SK-N-DZ (cell line): Measurements from ENCODE around the gene BAG3.
A peak's percentile ranks its signal among the peaks of the same experiment; 100 is the strongest.
"Not testable (repeated sequence)": the region's sequence is repeated elsewhere in the genome, so short reads cannot be mapped to it uniquely, and the experiment has no call there.

Source experiments
- DNase-seq: peaks from one replicate; pipeline ENCODE4 v3.0.0-alpha.2; 2015; ENCODE audit warnings: low spot score

BAG3 gene

DNA sequence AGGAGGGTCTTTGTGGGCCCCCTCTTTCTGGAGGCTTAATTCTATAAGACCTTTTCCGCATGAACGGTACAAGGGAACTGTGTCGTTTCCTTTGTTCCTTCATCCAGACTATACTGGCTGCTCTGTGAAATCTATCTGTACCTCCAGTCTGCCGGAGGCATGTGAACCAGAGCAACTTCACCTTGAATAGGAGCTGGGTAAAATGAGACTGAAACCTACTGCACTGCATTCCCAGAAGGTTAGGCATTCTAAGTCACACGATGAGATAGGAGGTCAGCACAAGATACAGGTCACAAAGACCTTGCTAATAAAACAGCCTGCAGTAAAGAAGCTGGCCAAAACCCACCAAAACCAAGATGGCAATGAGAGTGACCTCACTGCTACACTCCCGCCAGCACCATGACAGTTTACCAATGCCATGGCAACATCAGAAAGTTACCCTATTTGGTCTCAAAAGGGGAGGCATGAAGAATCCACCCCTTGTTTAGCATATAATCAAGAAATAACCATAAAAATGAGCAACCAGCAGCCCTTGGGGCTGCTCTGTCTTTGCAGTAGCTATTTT, 37.9 kb downstream of the BAG3 start:
- no peak for DNase-seq

DNA sequence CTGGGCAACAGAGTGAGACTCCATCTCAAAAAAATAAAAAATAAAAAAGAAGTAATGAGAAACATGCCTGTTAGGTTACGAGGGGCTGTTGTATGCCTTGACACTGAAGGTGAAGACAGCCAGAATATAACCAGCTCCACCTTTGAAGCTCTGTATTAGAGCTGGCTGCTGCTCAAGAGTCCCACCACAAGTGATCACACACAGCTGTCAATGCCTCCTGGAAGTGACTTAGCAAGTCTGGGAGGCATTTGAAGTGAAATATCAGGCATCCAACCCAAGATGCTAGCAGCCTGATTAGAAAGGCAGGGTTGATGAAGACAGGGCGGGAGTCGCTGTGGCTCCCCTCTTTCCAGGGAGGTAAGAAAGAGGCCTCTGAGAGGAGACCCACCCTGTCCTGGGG, 40.5 kb downstream of the BAG3 start:
- no peak for DNase-seq

DNA sequence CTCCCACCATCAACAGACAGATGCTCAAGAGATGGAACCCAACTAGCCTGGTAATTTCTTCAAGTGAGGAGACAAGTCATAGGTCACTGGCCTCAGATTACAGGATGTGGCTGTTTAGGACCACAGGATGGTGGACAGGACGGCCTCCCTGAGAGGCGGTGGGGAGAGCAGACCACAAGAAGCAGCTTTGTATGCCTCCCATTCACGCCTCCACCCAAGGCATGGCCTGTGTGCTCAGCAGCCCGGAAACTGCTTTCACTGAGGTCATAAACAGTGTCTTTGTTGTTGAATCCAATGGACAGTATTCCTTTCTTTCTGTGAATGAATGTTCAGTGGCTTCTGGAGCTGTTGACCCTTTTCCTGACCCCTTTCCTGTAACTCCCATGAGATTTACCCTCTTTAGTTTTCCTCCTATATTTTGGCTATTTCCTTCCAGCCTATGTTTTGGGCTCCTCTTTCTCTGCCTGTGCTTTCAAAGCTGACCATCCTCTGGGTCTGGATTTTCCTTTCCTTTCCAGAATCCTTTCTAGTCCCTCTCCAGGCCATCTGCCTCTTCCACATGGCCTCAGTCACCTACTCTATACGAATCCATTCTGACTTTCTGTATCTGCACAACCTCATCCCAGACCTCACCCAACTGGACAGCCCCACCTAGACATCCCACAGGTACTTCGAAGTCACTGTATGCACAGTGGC, 42.2 kb downstream of the BAG3 start:
- DNase-seq, result no peak

DNA sequence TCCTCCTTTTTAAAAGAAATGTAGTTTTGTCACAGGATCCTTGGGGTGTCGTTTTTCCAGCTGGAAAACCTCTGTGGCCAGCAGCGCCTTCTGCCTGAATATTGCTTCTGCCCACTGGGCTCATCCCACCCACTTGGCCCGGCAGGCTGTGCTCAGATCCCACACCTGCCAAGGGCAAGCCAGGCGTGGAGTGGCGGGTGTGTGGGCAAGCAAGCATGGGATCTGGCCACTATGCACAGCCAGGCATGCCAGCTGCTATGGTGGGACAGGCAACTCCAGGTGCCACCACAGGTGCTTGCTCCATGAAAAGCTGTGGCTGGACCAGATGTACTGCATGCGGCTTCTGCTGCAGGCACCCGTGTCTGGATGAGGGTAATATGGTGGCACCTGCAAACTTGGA, 43.4 kb downstream of the BAG3 start:
- no peak for DNase-seq

DNA sequence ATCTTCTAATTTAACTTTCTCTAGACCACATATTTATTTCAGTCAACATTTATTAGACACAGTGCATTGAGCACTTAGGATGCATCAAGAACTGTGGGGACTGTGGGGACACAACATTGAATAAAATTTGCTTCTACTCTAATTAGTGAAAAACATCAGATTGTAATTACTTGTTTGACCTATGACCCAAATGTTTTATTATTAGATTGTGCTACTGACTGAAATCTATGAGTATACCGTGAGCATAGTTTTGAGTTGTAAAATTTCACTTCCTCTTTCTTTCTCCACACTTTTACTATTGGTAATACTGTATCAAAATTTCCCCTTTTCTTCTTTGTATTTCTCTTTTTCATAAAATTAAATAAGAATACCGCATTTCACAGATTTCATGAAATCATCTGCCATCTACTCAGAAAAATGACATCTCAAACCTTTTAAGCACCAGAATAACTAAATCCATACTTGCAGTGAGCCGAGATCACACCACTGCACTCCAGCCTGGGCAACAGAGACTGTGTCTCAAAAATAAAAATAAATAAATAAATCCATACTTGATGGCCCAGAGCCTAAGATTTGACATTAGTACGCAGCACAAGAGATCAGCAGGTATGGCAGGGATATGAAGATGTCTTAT, 49.3 kb downstream of the BAG3 start:
- DNase-seq, result no peak

DNA sequence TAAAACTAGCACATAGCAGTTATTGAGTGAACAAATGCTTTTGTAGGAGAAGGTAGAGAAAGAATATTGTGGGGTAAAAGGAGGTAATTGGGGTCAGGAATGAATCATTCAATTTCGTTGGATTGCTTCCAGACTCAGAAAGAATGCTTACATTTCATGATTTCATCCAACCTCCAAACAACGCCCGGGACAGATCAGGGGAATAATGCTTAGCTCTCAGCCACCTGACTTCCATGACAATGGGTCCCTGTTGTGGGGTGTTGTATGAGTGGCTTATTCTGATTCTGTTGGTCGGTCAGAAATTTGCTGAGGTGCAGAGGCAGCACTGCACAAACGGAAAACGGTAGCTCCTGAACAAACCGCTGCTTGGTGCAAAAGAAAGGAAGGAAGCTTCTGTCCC, 50.7 kb downstream of the BAG3 start:
- no peak for DNase-seq

DNA sequence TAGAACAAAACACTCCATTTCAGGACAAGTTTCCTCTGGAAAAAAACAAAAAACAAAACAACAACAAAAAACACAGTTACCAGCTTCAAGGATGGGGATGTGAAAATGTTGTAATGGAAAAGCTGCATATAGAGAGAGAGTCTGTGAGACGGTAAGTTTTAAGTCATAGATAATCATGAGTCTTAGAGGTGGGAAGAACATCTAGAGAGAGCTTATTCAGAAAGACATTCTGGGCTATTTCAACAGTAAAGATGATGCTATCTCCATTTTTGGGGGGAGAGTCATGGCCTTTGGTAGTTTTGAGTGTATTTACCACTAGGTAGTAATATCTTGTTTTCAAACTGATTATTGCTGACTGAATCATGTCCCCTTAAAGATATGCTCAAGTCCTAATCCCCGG, 51.4 kb downstream of the BAG3 start:
- no peak for DNase-seq

DNA sequence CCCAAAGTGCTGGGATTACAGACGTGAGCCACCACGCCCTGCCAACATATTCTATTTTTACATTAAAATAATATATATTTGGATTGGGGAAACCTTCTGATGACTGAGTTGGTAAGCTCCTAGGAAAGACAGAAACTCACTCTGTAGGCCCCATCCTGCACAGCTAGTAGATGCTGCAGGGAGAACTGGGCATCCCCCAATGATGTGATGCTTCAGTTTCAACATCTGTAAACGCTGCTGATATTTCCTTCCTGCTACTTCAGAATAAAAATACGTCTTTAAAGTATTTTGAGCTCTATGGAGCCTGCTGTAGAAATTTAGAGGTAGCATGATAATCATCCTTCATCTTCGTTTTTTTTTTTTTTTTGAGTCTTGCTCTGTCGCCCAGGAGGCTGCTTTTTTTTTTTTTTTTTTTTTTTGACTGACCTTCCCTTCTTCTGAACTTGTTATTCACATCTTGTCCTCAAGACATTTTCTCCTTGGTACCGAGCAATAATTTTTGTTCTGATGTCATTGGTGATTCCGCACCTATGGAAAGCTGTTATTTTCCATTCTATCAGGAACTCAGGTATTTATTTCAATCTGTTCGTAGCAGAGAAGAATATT, 52.8 kb downstream of the BAG3 start:
- no peak for DNase-seq

DNA sequence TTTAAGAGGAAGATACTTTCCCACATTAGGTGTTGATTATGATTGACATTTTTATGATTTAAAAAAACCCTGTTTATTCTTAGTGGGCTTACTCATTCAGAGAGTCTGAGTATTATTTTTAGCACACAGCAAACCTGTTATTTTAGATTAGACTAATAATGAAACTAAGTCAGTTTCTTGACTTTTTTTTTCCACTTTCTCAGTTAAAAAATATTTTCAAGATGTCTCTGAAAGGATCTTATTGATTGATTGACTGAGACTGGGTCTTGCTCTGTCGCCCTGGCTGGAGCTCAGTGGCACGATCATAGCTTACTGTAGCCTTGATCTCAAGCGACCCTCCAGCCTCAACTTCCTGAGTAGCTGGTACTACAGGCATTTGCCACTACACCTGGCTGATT, 54.3 kb downstream of the BAG3 start:
- no peak for DNase-seq

DNA sequence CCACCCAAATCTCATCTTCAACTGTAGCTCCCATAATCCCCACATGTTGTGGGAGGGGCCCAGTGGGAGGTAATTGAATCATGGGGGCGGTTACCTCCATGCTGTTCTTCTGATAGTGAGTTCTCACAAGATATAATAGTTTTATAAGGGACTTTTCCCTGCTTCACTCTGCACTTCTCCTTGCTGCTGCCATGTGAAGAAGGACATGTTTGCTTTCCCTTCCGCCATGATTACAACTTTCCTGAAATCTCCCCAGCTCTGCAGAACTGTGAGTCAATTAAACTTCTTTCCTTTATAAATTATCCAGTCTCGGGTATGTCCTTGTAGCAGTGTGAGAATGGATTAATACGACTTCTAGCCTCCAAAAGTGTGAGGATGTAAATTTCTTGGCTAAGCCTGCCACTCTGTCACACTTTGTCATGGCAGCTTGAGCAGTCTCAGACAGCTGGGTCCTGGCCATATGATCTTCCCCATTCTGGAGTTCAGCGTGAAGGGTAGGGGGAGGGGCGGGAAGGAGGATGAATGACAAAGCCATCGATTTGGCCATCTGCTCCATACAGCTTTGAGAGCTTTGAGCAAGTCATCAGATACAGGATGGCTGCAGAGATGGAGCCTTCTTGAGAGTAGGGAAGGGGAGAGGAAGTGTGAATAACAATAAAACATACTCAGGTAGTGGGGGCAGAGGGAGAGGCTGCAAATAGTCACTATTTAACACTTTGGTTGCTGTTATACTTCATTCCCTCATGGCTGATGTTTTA, 55.5 kb downstream of the BAG3 start:
- peak; percentile 63 for DNase-seq

DNA sequence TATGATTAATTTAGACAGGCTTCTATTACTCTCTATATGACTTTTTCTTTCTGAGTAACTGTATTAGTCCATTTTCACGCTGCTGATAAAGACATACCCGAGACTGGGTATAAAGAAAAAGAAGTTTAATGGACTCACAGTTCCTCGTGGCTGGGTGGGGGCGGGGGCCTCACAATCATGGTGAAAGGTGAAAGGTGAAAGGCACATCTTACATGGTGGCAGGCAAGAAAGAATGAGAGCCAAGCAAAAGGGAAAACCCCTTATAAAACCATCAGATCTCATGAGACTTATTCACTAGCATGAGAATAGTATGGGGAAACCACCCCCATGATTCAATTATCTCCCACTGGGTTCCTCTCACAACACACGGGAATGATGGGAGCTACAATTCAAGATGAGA, 56.2 kb downstream of the BAG3 start:
- DNase-seq, result not testable (repeated sequence)

DNA sequence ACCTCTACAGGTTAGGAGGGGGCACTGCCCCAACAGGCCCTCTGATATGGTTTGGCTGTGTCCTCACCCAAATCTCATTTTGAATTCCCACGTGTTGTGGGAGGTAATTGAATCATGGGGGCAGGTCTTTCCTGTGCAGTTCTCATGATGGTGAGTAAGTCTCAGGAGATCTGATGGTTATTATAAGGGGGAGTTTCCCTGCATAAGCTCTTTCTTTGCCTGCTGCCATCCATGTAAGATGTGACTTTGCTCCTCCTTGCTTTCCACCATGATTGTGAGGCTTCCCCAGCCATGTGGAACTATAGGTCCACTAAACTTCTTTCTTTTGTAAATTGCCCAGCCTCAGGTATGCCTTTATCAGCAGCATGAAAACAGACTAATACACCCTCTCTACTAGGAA, 59.8 kb downstream of the BAG3 start:
- not testable (repeated sequence) for DNase-seq

DNA sequence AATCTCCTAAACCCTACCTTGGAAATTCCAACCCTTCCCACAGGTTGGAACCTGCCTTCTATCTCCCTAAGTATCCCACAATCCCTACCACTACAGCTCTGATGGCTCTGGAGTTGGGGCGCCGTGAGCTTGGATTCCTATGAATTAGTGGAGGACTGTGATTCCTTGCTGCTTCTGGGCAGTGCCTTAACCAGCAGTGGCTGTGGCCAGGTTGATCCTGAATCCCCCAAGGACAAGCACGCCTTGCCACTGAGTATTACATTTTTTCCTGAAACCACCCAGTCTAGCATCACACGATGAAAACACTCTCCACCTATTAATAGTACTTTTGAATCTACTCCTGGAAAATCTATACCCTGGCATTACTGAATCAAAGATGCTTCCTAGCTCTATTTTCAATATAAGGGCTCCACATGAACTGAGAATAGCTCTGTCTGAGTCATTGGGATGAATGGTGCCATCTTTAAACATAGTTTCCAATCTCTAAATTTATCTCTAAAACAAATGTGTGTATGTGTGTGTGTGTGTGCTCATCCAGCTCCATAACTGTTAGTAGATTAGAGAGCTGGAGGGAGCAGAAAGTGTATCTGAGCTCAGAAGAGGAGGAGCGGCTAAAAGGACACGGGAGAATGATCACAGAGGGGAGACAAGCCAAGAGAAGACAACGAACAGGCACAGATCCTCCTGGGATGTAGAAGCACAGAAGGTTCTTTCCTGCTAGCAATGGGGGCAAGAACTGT, 62.7 kb downstream of the BAG3 start:
- DNase-seq, result no peak

DNA sequence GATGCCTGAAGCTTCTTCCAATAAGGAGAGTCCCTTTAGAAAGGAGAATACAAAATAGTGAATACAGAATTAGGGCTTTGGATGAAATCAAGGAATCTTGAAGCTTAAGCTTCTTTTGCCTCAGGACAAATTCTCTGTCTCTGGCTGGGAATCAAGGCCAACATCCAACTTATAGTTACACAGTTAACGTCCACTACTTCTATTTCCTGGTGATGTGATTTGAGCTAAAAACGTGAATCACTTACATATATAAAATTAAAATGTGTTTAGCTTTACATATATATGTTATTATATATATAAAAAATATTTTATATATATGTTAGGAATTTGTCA, 63.3 kb downstream of the BAG3 start:
- DNase-seq, result no peak

DNA sequence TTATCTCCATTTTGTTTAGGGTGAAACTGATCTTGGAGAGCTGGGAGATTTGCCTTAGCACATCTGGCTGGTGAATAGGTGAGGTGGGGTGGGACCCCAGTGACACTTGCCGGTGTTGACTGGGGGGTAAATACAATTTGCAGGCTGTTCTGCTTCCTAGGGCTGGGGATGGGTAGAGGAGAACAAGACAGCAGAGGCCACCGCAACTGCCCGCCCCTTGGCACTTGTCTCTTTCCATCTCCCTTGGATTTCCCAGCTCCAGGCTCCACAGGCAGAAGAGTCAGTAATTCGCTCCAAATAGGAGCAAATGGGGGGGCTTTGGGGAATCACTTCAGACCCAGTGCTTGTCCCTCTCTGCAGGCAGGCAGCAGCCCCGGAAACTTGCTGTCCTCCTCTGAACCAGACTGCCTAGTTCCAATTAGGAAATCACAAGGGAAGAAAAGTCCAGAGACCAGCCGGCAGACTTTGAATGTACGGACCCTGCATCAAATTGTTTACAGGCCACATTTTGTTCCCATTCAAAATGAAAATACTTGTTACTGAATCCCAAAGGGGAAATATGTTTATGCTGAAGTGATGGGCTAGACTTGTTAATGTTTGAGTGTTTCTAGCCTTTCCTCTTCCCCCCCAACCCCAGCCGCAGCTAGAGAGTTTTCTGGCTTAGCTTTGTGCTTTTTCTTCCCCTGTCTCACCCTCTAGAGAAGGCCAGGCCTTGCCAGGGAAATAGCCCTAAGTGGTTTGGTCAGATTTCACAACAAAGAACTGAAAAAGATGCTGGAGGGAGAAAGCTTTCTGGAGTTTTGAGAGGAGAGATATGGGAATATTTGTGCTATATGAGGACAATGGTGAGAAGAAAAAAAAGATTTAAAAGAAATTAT, 64.7 kb downstream of the BAG3 start:
- no peak for DNase-seq

DNA sequence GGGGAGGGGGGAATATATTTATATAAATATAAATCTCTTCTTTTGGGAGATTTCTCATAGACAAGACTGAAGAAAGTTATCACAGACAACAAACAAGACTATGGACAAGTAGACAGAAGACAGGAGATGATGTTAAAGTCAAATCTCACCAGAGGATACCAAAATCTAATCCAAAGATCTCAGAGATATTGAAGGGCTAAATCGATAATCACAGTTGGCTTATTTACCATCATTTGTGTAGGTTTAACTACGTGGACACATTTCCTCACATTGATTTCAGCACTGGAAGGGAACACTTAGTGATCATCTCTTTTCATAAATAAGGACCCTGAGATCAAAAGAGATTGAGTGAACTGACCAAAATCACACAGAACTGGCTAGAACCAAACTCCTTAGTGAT, 72.0 kb downstream of the BAG3 start:
- no peak for DNase-seq

DNA sequence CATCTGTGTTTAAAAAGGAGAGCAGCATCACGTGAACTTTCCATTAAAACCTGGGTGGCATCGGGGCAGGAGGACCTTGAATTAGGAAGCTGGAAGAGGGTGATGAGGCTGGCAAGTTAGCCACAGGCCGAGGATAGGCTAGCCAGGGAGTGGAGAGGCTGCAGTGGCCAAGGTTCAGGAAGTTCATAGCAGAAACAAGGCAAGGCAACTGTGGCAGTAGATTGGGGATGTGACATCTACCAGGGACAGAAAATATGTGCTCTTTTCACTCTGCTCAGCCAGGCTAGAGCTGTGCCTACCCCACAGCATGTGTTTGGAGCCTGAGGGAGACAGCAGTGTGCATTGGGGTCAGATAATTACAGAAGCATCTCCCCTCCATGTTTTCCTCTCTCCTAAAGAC, 72.4 kb downstream of the BAG3 start:
- DNase-seq, result peak; percentile 27

DNA sequence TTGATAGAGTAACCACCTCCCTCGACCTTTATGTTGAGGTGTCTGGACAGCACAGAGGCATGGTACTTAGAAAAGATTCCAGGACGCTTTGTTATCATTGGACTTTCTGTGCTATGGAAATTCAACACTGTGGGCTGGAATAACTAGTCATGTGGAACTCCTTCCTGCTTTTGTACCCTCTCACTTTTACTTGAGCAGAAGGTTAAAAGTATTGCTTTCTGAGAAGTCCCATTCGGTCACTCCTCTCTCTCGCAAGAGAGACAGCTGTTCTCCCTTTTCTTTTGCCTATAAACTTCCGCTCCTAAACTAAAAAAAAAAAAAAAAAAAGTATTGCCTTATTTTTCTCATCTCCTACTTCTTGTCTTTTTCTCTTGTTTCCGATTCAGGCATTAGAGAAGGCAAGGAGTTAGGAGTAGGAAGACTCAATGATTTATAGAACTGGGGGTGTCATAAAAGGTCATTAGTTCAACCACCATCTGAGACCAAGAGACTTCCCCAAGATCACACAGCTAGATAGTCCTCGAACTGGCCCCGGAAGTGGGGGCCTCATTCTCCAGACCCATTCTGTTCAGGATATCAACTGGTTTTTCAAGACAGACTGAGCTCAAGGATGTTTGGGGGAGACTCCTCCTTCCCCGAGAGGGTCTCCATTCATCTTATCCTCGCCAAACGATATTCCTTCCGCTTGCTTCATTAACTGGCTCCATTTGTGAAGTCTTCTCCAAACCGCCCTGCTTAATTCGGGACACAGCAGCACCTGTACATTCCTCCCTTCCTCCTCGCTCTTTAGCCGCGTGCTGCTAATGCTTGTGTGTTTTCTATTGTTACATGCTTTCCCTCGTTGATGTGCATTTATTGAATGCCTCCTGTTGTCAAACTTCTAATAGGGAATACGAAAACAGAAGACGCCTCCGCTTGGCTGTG, 73.7 kb downstream of the BAG3 start:
- DNase-seq, result no peak

DNA sequence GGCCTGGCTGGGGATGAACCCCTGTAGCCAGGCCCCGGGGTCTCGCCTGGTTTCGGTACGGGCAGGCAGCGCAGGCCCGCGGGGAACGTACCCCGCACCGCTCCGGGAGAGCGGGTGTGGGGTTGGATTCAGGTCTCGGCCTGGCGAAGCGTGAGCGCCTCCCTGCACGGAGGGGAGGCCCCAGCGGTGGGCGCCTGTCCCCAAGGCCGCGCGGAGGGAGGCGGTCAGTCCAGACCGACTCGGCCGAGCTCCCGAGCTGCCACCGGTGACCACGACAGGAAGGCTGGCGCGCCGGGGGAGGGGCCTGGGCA, 74.3 kb downstream of the BAG3 start:
- no peak for DNase-seq
